NK-92 (cell line): Measurements from ENCODE around the gene UGT1A8.

Source experiments
- DNase-seq: peaks from one replicate; lab custom pipeline; 2025; ENCODE audit not compliant: unreplicated experiment; lab: John Stamatoyannopoulos, UW

UGT1A8 gene

DNA sequence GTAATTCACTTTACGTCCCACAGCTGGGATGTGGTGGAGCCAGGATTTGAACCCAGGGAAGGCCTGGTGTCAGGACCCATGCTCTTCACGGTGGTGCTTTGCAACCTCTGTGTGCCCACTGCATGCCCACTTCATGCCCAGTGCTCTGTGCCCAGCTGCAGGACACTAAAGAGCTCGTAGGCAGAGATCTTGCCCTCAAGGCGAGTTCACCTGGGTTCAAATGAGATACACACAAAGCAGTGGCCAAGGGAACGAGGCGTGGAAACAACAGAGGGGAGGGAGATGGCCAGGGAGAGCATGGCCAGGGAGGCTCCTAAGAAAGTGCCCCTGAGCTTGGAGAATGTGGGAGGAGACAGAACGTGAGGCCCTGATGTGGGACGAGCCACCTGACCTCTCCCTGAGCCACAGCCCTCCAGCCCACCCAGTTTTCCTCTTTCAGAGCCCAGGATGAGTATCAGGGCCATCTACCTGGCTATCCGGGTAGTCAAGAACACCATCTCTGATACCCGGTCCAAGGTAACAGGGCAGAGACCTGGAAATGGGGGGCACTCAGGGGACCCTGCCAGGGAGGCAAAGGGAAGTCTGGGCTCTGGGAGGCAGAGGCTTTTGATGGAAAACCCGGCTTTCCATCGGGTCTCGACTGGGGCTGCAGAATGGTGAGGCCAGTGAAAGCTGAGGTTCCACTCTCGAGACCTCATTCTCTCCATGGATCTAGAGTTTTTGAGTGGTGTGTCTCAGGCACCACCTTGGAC is 181.1 kb downstream of the UGT1A8 start:
- no peak for DNase-seq

DNA sequence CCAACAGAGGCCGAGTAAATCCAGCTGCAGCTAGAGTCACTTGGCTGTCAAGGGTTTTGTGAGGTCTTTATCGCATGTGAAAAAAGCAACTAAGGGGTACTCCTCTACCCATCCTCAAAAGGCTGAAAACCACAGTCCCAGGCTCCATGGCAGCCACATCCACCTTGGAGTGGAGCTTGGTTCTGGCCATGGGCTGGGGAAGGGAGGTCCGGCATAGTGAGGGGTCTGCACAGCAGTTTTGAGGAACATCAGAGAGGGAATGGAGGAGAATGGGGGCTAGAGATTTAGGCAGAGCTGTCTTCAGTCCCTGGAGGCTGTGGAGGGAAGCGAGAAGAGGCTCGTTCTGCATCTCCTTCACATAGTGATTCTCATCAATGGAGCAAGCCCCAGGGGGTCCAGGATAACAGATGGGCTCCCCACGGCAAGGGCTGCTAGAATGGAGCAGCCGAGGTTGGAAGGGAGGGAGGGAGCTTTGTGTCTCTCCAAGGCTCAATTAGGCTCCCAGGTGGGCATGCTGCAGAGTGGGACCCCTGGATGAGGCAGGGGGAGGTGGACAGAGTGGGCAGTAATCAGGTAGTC is 181.7 kb downstream of the UGT1A8 start:
- no peak for DNase-seq

DNA sequence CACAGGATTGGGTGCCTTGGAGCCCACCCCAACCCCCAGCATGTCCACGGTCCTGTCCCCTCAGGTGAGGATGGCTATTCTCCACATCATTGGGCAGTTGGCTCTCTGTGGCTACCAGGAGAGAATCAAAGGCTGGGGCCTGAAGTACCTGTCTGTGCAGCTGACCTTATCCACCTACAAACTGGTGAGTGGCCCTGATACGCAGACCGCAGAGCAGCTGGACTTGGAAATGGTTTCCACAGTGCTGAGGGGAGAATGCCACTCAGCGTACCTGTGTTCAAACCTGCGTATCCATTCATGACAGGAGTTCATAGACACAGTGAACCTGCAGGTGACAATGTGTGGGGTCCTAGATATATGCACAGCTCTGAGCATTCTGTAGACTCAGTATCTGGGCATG is 182.3 kb downstream of the UGT1A8 start:
- no peak for DNase-seq

DNA sequence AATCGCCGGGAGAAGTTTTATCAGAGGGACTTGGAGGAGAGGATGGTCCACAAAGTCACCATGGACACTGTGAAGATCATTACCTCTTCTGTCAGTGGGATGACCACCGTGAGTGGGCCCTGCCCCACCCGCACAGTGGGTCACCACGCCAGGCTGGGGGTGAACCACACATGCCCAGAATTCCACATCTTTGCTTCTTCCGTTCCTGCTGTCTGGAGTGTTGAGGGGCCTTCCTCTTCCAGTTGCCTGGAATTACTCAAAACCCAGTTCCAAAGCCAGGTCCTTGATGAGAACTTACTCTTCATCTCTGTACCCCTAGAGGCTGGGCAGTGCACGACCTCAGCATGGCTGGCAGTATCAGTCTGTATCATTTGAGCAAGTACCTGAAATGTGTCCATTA is 182.8 kb downstream of the UGT1A8 start:
- no peak for DNase-seq

DNA sequence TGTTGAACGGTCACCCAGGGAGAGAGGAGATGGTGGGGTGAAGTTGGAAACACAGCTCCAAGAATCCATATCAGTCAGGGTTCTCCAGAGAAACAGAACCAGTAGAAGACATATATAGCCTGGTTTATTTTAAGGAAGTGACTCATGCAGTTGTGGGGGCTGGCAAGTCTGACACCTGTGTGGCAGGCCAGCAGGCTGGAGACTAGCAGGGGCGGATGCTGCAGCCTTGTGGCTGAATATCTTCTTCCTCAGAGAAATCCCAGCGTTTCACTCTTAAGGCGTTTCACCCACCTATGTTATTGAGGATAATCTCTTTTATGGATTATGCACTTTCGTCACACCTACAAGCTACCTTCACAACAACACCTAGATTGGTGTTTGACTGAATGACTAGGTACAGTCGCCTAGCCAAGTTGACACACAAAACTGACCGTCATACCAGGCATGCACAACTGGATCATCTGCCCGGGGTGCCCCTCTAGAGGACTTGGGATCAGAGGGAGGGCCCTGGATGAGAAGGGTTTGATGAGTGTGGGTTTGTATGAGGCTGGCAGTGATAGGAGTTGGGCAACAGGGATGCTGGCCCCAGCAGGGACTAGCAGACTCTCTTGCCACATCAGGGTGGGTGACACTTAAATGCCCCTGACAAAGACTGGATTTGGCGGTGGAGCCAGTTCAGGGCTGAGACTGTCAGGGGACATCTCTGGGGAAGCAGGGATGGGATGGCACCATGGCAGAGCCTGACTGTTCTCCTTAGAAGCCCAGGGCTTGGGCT is 184.1 kb downstream of the UGT1A8 start:
- no peak for DNase-seq

DNA sequence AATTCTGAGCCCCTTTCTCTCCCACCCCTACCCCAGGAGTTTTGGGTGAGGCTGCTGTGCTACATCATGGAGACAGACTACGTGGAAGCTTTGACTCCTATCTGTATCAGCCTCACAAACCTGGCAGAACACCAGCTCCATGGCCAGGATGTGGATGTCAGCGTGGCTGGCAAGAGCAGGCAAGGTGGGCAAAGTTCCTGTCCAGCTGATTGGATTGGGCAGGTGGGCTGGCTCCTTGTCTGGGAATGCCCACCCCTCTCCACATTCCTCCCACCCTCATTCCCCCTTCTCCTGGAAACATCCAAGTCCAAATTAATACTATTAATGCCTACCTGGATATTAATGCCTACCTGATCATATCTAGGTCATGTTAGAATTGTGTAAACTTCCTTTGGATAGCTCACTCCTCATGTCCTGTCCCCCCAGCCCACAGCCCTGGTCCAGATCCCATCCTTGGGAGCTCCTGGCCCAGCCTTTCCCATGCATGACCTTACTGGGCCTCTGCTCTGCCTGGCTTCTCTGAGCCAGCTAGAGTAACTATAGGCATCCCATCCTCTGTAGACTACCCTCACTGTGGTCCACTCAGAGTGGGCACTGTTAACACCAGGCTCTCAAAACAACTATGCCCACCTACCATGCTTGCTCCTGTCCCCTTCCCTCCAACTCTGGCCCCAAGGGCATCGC is 184.8 kb downstream of the UGT1A8 start:
- no peak for DNase-seq

DNA sequence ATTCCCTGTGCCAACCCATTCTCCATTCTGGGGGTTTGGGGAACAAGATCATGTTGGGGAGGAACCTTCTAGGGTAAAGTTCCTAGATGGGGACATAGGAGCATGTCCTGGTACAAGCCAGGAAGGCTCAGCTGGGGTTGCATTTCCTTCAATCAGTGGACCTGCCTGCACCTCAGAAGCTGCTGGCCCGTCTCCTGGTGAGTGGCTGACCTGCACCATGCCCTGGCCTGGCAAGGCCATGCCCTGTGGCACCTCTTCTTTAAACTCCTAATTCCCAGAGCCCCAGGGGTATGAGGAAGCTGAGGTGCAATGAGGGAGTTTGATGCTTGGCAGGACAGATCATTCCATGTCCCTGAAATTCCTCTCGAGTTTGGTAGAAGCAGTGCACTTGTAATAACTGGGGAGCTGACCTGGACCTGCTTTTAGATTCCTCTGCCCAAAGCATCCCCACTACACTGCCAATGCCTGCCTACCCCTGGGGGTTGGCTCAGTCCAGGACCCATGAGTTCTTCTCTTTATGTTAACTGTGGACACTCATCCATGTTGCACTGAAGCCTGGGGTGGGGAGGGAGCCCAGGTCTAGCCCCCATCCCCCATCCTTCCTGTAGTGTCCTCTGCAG is 186.0 kb downstream of the UGT1A8 start:
- no peak for DNase-seq

DNA sequence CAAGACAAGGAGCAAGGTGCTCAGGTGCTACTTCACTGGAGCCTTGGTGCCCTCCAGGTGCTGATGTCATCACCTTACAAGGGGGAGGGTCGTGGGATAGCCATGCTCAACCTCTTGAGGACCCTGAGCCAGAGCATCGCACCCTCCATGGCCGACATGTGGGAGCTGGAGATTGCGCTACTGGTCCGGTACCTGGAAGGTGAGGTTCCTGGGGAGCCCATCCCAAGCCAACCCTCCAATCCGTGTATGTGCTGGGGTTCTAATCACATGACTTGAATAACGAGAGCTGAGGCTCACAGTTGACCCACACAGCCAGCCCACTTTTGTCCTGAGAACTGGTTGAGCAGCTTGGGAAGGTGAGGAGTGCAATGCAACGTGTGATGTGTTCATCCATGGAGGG is 186.6 kb downstream of the UGT1A8 start:
- DNase-seq, result no peak

DNA sequence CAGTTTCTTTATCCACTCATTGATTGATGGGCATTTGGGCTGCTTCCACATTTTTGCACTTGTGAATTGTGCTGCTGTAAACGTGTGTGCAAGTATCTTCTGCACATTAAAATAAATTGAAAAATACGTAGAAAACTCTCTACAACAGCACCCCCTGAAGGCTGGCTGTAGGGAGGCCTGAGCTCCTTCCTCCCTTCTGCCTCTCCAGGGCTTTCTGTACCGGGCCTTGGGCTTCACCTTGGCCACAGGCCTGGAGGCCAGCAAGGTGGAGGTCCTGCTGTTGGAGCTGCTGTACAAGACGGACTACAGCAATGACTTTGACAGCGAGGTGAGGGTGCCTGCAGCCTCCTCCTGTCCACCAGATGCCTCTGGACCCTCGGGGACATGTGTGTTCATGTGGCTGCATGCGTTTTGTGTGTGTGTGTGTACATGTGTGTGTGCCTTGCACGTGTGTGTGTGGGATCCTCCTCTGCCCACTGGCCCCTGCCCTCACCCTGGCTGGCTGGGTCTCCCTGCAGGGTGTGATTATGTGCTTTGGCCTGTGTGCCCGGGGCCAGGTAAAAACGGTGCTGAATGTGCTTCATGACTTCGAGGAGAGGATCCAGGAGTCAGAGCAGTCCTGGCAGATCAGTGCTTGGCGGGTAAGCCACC is 189.9 kb downstream of the UGT1A8 start:
- no peak for DNase-seq

DNA sequence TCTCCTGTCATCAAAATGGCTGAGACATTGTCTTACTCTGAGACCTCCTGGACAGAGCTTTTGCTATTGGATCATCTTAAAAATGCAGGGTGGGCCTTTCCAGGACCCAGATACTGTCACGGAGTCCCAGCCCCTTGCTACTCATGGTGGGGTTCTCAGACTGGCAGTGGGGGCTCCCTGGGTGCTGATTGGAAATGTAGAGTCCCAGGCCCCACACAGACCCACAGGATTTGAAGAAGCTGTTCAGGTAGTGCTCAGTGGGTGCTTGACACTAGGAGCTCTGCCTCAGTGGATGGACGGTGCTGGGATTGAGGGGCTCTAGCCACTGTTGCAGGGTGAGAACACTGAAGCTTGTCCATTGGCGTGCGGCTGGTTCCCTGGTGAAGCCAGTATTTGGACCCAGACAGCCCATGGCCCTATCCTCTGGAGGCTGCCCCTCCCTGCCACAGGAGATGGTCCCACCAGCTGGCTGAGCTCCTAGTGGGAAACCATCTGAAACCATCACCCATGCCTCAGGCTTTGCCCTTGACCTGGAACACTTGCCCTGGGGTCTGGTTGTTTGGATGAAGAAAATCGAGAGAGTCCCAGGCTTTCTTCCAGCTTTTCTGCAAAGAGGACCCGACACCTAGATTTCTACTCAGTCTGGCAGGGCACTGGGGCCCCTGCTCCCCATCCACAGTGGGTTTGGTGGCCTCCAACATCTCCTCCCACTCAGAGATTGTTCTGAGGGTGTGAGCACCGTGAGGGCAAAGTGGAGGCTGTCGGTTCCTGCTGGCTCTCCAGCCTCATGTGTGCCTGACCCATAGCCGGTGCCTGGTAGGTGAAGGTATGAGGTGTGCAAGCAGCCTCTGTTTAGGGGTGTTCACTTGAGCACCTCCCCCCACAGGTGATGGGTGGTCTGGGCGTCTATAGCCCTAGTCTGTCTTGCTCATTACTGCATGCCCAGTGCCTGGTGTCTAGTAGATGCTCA is 190.8 kb downstream of the UGT1A8 start:
- no peak for DNase-seq

DNA sequence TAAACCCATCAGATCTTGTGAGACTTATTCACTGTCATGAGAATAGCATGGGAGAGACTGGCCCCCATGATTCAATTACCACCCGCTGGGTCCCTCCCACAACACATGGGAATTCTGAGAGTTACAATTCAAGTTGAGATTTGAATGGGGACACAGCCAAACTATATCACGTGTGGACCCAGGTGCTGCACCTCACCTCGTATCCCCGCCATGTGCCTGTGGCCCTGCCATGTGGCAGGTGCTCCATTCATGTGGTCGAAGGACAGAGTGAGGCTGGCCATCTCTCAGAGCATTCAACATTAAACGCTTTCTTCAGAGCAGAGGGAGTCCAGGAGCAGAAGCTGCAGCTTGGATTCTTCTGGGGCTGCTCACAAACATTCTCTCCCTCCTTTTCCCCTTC is 193.0 kb downstream of the UGT1A8 start:
- DNase-seq, result no peak

DNA sequence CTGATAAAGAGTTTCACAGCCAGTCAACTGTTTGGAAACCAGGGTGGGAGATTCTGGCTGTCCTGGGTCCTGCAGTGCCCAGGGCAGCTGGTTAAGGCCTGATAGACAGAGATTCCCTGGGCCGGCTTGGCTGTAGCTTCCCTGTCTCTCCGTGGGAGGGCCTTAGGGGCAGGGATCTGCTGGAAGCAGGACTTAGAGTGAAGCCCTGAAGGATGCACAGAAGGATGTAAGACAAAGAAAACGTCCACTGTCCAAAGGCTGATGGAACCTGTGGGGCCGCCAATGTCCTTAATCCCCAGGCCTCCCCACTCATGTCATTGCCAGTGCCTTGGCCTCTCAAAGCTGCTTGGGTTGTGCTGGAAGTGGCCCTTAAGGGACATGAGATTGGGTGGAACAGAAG is 193.7 kb downstream of the UGT1A8 start:
- no peak for DNase-seq

DNA sequence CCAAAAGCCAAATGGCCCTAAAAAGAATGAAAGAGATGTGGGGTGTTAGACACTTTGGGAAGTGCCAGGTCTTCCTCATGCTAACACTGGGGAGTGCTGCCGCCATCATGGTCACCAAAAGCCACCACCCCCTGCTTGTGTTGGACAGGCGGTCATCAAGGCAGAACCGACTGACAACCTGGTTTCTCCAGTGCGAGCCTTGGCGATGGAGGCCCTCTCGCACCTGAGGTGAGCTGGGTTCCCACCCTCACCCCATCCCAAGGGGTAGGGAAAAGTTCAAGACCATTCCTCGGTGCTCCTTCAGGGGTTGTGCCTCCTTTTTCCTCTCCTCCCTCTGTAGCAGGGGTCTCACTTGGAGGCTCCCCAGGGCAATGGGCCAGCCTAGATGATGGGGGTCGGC is 194.3 kb downstream of the UGT1A8 start:
- DNase-seq, result no peak

DNA sequence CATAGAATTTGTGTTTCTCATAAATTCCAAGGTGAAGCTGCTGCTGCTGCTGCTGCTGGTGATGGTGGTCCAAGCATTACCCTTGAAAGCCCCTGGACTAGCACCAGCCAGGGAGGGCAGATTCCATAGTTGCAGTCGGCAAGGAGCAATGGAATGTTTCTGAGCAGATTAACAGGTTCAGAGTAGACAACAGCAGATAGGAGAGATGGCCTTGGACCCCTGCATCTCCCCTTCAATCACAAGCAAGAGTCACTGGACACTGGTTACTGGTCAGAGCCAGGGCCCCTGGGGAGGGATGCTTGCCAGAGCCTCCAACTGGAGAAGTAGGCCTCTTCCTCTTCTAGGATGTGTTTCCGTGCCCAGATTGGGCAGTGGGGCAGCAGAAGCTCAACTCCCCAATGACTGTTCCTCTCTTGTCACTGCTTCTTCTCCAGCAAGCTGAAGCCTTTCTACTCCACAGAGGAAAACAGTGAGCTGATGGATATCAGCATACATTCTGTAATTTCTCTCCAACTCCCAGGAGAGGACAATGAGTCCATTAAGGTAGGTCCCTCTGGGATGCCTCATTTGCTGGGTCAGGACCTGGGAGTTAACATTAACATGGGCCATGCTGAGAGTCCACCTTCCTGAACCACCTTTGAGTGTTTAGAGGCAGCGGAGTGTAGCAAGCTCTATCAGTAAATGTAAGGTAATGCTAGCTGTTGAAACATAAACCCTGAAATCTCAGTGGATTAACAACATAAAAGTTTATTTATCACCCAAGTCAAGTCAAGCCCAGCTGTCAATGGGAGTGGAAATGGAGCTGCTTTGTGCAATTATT is 196.0 kb downstream of the UGT1A8 start:
- no peak for DNase-seq

DNA sequence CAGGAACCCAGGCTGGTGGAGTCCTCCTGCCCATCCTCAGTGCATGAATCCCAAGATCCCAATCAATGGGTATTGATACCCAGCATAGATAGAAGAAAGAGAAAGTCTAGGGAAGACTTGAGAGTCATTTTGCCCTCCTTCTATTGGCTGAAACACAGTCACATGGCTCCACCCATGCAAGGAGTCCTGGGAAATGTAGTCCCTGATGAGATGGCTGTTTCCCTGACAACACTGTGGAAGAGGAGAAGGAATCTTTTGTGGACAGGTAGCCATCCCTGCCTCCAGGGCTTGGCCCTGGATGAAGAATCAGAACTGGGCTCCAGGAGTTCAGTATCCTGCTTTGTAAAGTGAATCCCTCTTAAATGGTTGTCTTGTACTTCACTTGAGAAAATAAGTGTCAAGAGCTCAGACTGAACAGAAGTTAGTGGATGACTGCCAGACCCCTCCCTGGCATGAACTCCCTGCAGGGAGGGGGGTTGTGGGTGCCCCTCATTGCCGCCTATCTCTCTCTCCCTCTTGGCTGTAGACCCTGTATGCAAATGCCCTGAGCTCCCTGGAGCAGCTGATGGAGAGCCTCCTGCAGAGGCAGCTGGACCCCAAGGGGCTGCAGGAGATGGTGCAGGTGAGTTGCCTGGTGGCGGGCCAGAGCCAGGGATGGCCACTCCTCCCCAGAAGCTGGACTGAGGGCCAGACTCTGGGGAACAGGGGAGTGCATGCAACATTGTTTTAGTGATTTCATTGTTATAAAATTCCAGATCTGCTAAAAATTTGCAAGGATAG is 196.8 kb downstream of the UGT1A8 start:
- DNase-seq, result no peak

DNA sequence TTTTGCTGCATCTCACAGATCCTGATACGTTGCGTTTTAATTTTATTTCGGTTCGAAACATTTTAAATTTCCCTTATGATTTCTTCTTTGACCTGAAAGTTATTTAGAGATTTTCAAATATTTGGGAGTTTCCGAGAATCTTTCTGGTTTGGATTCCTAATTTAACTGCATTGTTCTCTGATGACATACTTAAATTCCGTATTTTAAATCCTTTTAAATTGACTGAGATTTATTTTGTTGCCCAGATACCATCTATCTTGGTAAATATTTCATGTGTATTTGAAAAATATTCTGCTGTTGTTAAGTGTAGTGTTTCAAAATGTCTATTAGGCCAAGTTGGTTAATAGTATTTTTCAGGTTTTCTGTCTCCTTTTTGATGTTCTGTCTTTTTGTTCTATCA is 198.4 kb downstream of the UGT1A8 start:
- no peak for DNase-seq

DNA sequence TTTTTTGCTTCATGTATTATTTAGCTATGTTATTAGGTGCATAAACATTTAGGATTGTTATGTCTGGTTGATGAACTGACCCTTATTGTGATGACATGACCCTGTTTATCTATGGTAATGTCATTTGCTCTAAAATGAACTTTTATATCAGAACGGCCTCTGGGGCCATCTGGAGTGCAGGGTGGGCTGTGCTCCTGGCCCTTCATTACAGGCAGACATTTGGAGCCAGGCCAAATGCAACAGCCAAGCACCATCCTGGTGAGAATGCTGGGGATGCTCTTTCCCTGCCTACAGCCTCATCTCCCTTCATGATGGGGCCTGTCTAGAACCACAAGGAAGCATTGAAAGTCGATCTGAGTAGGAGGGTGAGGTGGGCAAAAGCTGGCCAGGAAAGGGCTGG is 198.9 kb downstream of the UGT1A8 start:
- no peak for DNase-seq

DNA sequence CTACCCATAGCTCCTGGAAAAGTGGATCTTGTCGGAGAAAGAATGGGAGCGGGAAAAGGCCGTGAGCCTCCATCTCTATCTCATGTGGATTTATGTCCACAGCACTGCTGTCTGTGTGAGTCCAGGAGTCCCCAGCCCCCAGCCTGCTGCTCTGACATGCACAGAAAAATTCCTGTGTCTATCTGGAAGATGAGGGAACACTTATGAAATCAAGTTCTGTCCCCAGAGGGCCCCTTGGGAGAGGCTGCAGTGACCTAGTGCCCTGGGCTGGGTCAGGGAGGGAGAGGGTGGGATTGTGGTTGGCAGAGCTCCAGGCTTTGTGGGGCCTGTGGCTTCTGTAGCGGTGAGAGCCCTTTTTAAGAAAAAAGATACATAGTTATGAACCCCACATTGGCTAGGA is 199.3 kb downstream of the UGT1A8 start:
- DNase-seq, result no peak
